Measurements from ENCODE around the gene DDX24. TPM values are rescaled to one million over a fixed set of nuclear protein-coding genes. Genes with fewer than 3 reads are reported as not detected.

The DDX24 gene
- polyA plus RNA-seq, 3 donors, result 51.2 to 68.0 (median 53.8) TPM

- Histone ChIP-seq H3K4me1 (ENCODE audit: control insufficient read depth in 1 of 2, insufficient read depth in 2 of 2, low read length in 2 of 2) (peaks cover 4 to 5% of the 10 kb centered on the region in 2 donors), H3K4me2 (replicated peaks; ENCODE audit: extremely low read depth, low read length, poor library complexity, severe bottlenecking) (no peak overlapping the region), H2AFZ (ENCODE audit: insufficient read depth, low read depth, low read length, poor library complexity, severe bottlenecking) (no peak overlapping the region), H3K9me3 (replicated peaks in 1 of 2; ENCODE audit: control insufficient read depth in 1 of 2, insufficient read depth in 1 of 2, low read length in 2 of 2) (no peaks in the 10 kb centered on the region), H3K79me2 (ENCODE audit: insufficient read depth, low read length) (no peaks in the 10 kb centered on the region), H3K9ac (ENCODE audit: insufficient read depth, low read length, poor library complexity, severe bottlenecking) (no peak overlapping the region), H3K27ac (ENCODE audit: low read depth in 1 of 2, low read length in 2 of 2) (no peak overlapping the region), H4K20me1 (ENCODE audit: insufficient read depth, low read length) (no peaks in the 10 kb centered on the region), H3K27me3 (ENCODE audit: control insufficient read depth in 2 of 2, insufficient read depth in 2 of 2, low read length in 2 of 2) (no peaks in the 10 kb centered on the region), H3K4me3 (replicated peaks in 1 of 3; ENCODE audit: low read depth in 2 of 3, low read length in 3 of 3) (no peak overlapping the region), H3K36me3 (replicated peaks in 1 of 2; ENCODE audit: control insufficient read depth in 1 of 2, insufficient read depth in 2 of 2, low read length in 2 of 2) (no peaks in the 10 kb centered on the region)
- intact Hi-C loops (cut with micrococcal nuclease), result no loop called here
- Mint-ChIP-seq H3K4me1 (peaks cover 14% of the 10 kb centered on the region), H3K36me3 (no peaks in the 10 kb centered on the region), H3K27ac (no peak overlapping the region), H3K4me3 (no peak overlapping the region), H3K9me3 (no peaks in the 10 kb centered on the region), H3K27me3 (ENCODE audit: low read depth in 3 of 3) (peaks cover 2 to 10% (median 3%) of the 10 kb centered on the region in 3 donors)
- TF ChIP-seq, protein P1, sequence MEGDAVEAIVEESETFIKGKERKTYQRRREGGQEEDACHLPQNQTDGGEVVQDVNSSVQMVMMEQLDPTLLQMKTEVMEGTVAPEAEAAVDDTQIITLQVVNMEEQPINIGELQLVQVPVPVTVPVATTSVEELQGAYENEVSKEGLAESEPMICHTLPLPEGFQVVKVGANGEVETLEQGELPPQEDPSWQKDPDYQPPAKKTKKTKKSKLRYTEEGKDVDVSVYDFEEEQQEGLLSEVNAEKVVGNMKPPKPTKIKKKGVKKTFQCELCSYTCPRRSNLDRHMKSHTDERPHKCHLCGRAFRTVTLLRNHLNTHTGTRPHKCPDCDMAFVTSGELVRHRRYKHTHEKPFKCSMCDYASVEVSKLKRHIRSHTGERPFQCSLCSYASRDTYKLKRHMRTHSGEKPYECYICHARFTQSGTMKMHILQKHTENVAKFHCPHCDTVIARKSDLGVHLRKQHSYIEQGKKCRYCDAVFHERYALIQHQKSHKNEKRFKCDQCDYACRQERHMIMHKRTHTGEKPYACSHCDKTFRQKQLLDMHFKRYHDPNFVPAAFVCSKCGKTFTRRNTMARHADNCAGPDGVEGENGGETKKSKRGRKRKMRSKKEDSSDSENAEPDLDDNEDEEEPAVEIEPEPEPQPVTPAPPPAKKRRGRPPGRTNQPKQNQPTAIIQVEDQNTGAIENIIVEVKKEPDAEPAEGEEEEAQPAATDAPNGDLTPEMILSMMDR (IDR thresholded peaks at IDR 0.05), result no peak
- WGBS (ENCODE audit: insufficient coverage), result no CpG with 5 or more reads among the region's 2 CpGs
- peak; percentile 32 to 69 (median 34) for DNase-seq
These were observed 60.0 kb downstream of the DDX24 start for GRCh38 chr14:94021001-94021400.

DNA sequence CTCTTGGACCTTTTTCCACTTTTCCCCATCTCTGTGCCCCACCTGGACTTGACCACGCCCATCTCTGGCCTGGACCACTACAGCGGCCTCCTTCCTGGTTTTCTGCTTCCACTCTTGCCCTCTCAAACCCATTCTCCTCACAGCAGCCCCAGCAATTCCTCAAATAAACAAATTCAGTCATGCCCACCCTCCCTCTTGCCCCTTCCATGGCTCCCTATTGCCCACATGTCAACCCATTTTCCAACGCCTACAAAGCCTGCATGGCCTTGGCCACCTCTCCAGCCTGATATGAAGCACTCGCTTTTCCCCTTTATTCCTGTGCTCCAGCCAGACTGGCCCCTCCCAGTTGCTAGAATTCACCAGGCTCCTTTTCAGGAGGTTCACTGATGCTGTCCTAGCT, 60.7 kb downstream of the DDX24 start:
- no peaks in the 10 kb centered on the region for H3K9me3 ChIP-seq (replicated peaks in 1 of 2; ENCODE audit: control insufficient read depth in 1 of 2, insufficient read depth in 1 of 2, low read length in 2 of 2)
- no peaks in the 10 kb centered on the region for H3K79me2 ChIP-seq (ENCODE audit: insufficient read depth, low read length)
- intact Hi-C loops (cut with micrococcal nuclease), result no loop called here
- TF ChIP-seq, protein P1 (IDR thresholded peaks at IDR 0.05), result no peak
- no peak for DNase-seq
- Mint-ChIP-seq H3K4me3 (no peak overlapping the region), H3K27ac (no peak overlapping the region), H3K36me3 (no peaks in the 10 kb centered on the region), H3K27me3 (ENCODE audit: low read depth in 3 of 3) (peaks cover 2 to 10% (median 3%) of the 10 kb centered on the region in 3 donors), H3K9me3 (no peaks in the 10 kb centered on the region), H3K4me1 (peaks cover 9% of the 10 kb centered on the region)
- no peak overlapping the region for H3K4me2 ChIP-seq (replicated peaks; ENCODE audit: extremely low read depth, low read length, poor library complexity, severe bottlenecking)
- no peak overlapping the region for H2AFZ ChIP-seq (ENCODE audit: insufficient read depth, low read depth, low read length, poor library complexity, severe bottlenecking)
- H3K4me1 ChIP-seq (ENCODE audit: control insufficient read depth in 1 of 2, insufficient read depth in 2 of 2, low read length in 2 of 2), result no peaks in the 10 kb centered on the region
- no peak overlapping the region for H3K9ac ChIP-seq (ENCODE audit: insufficient read depth, low read length, poor library complexity, severe bottlenecking)
- no peak overlapping the region for H3K4me3 ChIP-seq (replicated peaks in 1 of 3; ENCODE audit: low read depth in 2 of 3, low read length in 3 of 3)
- H3K36me3 ChIP-seq (replicated peaks in 1 of 2; ENCODE audit: control insufficient read depth in 1 of 2, insufficient read depth in 2 of 2, low read length in 2 of 2), result no peaks in the 10 kb centered on the region
- 94% methylated on average over 4 of the region's 4 CpGs for WGBS (ENCODE audit: insufficient coverage)
- H4K20me1 ChIP-seq (ENCODE audit: insufficient read depth, low read length), result no peaks in the 10 kb centered on the region
- H3K27ac ChIP-seq (ENCODE audit: low read depth in 1 of 2, low read length in 2 of 2), result no peak overlapping the region
- no peaks in the 10 kb centered on the region for H3K27me3 ChIP-seq (ENCODE audit: control insufficient read depth in 2 of 2, insufficient read depth in 2 of 2, low read length in 2 of 2)

Measured in CD14-positive monocyte (primary cell).